Right renal pelvis (tissue), 4 donors: Measurements from ENCODE around the gene RAPGEF2. TPM values are rescaled to one million over a fixed set of nuclear protein-coding genes. Genes with fewer than 3 reads are reported as not detected.

ENCODE experiments used
- DNase-seq, 4 donors: peaks; one replicate each; pipeline ENCODE4 v3.0.0-alpha.2; 2013; ENCODE audit warnings: low read depth in 4 of 4, low spot score in 3 of 4, missing footprints in 1 of 4
- polyA plus RNA-seq, 4 donors: library from polyadenylated mRNA; unstranded; fragments of 120-200 nt; gene quantifications; one replicate each; pipeline ENCODE4 v1.2.1, GENCODE V29; 2013; ENCODE audit not compliant: insufficient read length in 4 of 4

Gene RAPGEF2
- polyA plus RNA-seq, 4 donors: 43.0 to 57.5 (median 50.4) TPM

DNA sequence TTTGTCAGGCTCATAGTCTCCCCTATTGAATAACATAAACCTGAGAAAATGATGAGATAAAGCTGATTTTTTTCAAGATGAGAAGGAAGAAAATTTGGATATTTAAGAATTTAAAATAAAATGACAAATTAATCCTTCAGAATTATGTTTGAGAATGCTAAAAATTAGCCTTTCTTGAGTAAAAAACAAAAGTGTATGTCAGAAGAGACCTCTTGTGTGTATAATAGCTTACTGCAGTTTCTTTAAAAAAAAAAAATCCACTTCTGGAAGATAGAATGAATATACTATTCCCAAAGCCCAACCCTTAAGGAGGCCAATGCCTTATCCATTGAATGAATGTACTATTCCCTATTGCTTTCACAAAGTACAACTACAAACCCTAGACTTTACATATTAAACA lies 281.8 kb downstream of the RAPGEF2 start:
- DNase-seq: no peak

DNA sequence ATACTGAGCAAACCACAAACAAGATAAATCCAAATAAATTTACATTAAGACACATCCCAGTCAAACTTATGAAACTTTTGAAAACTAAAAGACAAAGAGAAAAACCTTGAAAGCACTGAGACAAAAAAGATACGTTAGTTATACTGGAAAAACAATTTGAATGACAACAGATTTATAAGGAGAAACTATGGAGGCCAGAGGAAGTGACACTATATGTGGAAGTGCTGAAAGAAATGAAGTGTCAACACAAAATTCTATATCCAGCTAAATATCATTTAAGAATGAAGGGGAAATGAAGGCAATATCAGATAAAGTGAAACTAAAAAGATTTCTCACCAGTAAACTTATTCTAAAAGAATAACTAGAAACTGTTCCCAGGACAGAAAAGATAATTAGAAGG lies 283.7 kb downstream of the RAPGEF2 start:
- no peak for DNase-seq

DNA sequence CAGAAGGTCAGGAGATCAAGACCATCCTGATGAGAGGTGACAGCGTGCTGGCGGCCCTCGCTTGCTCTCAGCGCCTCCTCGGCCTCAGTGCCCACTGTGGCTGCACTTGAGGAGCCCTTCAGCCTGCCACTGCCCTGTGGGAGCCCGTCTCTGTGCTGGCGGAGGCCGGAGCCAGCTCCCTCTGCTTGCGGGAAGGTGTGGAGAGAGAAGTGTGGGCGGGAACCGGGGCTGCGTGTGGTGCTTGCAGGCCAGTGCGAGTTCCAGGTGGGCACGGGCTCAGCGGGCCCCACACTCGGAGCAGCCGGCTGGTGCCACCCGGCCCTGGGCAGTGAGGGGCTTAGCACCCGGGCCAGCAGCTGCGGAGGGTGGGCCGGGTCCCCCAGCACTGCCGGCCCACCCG lies 286.9 kb downstream of the RAPGEF2 start:
- no peak for DNase-seq

GRCh38 chr4:159390648-159391047 lies 287.8 kb downstream of the RAPGEF2 start:
- DNase-seq: no peak

DNA sequence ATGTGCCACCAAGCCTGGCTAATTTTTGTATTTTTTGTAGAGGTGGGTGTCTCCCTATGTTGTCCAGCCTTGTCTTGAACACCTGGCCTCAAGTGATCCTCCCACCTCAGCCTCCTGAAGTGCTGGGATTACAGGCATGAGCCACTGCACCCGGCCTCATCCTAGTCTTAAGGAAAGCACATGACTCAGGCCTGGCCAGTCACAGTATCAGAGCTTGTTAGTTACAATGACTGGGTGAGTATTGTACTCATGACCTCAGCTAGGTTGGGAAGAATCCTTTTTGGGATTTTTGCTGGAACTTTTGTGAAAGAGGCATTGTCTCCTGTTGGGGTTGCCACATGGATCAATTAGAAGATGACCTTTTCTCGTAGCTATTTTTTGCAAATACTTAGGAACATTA lies 292.8 kb downstream of the RAPGEF2 start:
- no peak for DNase-seq

- no peak for DNase-seq
Observed at GRCh38 chr4:159396151-159396550, 293.3 kb downstream of the RAPGEF2 start.

GRCh38 chr4:159398236-159398638 lies 295.4 kb downstream of the RAPGEF2 start:
- no peak for DNase-seq

- DNase-seq: no peak
Observed at GRCh38 chr4:159400558-159401225, 297.8 kb downstream of the RAPGEF2 start.

- no peak for DNase-seq
Observed at GRCh38 chr4:159401226-159401712, 298.4 kb downstream of the RAPGEF2 start.

- no peak for DNase-seq
Observed at GRCh38 chr4:159401791-159402380, 299.0 kb downstream of the RAPGEF2 start.
